K562 (cell line): ENCODE data around the gene CMTM5.

ENCODE experiments used
- GTF3C2 ChIP-seq: IDR thresholded peaks from 3 replicates; pipeline ENCODE4 v1.6.1; 2011; ENCODE audit warnings: borderline replicate concordance, mild to moderate bottlenecking, moderate library complexity; ENCODE audit not compliant: insufficient read length; ENCODE audit errors: extremely low read depth
- MAX ChIP-seq: sonication (generic); formaldehyde crosslinking; IDR thresholded peaks from 2 replicates; pipeline ENCODE4 v1.9.0; 2022; ENCODE audit warnings: mild to moderate bottlenecking, missing genetic modification reagents
- NFYB ChIP-seq: IDR thresholded peaks from 2 replicates; pipeline ENCODE4 v1.6.1; 2011; ENCODE audit warnings: mild to moderate bottlenecking, moderate library complexity; ENCODE audit not compliant: insufficient read length; ENCODE audit errors: extremely low read depth
- POLR2AphosphoS5 ChIP-seq: IDR thresholded peaks from 2 replicates; pipeline ENCODE4 v1.6.1; 2011; ENCODE audit warnings: mild to moderate bottlenecking, low read depth, low read length, moderate library complexity; ENCODE audit not compliant: control insufficient read depth, insufficient read depth
- TAF1 ChIP-seq: IDR thresholded peaks from 2 replicates; pipeline ENCODE4 v1.6.1; 2011; ENCODE audit warnings: mild to moderate bottlenecking, low read length, moderate library complexity; ENCODE audit not compliant: insufficient read depth, control insufficient read depth, severe bottlenecking; ENCODE audit errors: extremely low read depth
- XRCC3 ChIP-seq: fragments of 450-650 bp; IDR thresholded peaks from 2 replicates; pipeline ENCODE4 v1.6.1; 2017; ENCODE audit warnings: mild to moderate bottlenecking, moderate library complexity
- ZFP36 ChIP-seq: fragments of 150-350 bp; IDR thresholded peaks from 2 replicates; pipeline ENCODE4 v1.6.1; 2018; ENCODE audit warnings: low read length, low read depth; ENCODE audit not compliant: partially characterized antibody
- ZNF311 ChIP-seq: fragments of 250-450 bp; sonication (Bioruptor Pico); IDR thresholded peaks from 2 replicates; pipeline ENCODE4 v1.4.0; 2020; ENCODE audit warnings: mild to moderate bottlenecking, moderate library complexity
- TF ChIP-seq, protein P1 (sequence below): sonication (generic); formaldehyde crosslinking; IDR thresholded peaks from 2 replicates; pipeline ENCODE4 v1.8.1; 2023; ENCODE audit warnings: mild to moderate bottlenecking, missing genetic modification reagents

GRCh38 chr14:23349156-23349845 lies 27.5 kb upstream of the CMTM5 start:
- TF ChIP-seq, protein P1, sequence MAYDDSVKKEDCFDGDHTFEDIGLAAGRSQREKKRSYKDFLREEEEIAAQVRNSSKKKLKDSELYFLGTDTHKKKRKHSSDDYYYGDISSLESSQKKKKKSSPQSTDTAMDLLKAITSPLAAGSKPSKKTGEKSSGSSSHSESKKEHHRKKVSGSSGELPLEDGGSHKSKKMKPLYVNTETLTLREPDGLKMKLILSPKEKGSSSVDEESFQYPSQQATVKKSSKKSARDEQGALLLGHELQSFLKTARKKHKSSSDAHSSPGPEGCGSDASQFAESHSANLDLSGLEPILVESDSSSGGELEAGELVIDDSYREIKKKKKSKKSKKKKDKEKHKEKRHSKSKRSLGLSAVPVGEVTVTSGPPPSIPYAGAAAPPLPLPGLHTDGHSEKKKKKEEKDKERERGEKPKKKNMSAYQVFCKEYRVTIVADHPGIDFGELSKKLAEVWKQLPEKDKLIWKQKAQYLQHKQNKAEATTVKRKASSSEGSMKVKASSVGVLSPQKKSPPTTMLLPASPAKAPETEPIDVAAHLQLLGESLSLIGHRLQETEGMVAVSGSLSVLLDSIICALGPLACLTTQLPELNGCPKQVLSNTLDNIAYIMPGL (CRISPR knock-in tag) = no peak
- no peak for TF ChIP-seq XRCC3
- no peak for TF ChIP-seq TAF1
- no peak for TF ChIP-seq ZNF311 (CRISPR knock-in tag)
- TF ChIP-seq GTF3C2 = no peak
- TF ChIP-seq NFYB = no peak
- no peak for TF ChIP-seq POLR2AphosphoS5
- TF ChIP-seq MAX (CRISPR knock-in tag) = no peak
- TF ChIP-seq ZFP36 = no peak
